HCT116 (cell line): ENCODE measurements around the gene ILDR1. TPM values are rescaled to one million over a fixed set of nuclear protein-coding genes. Genes with fewer than 3 reads are reported as not detected.

Experiments
- ATAC-seq: fragments of 200-7000 bp; cut with Tn5 transposase; 2 replicates; pipeline ENCODE4 v1.9.1; 2020; ENCODE audit warnings: mild to moderate bottlenecking, moderate library complexity
- BruUV-seq: library from RNA; stranded (reverse); fragments of 400-500 nt; replicated peaks from 2 replicates; lab custom pipeline; 2021; lab: Mats Ljungman, UMichigan
- CTCF ChIA-PET: fragments of 300-600 bp; sonication (Branson Sonifier 250); formaldehyde crosslinking; loops from one replicate; lab custom pipeline; 2021; ENCODE audit warnings: antibody characterized with exemption; lab: Charles Lee
- POLR2A ChIA-PET: fragments of 300-600, 350-600 bp; sonication (Branson Sonifier 250); formaldehyde crosslinking; loops from one replicate; lab custom pipeline; 2021; ENCODE audit warnings: antibody characterized with exemption; lab: Charles Lee
- RAD21 ChIA-PET, 2 experiments: fragments of 300-600 bp; sonication (Branson Sonifier 250); formaldehyde crosslinking; loops; one replicate each; lab custom pipeline; 2023; ENCODE audit warnings: low total read pairs in 2 of 2; ENCODE audit not compliant: uncharacterized antibody in 2 of 2, unreplicated experiment in 2 of 2, low non-redundant PET in 1 of 2; lab: Charles Lee
- DNase-seq: peaks from one replicate; pipeline ENCODE4 v3.0.0-alpha.2; 2010; ENCODE audit warnings: low read depth, low spot score
- H2AFZ ChIP-seq: fragments of 200-600 bp; shearing (Covaris generic), sonication (generic); 2 replicates; pipeline ENCODE4 v1.6.1; 2017; ENCODE audit warnings: low read depth, mixed run types, mixed read lengths, antibody characterized with exemption, low read length; ENCODE audit not compliant: poor library complexity, severe bottlenecking
- H3K27ac ChIP-seq: 2 replicates; pipeline ENCODE4 v1.5.1; 2012; ENCODE audit warnings: low read depth, low read length
- H3K27me3 ChIP-seq: fragments of 200-600 bp; sonication (generic); 2 replicates; pipeline ENCODE4 v1.6.1; 2016; ENCODE audit warnings: mixed run types, low read length, mixed read lengths; ENCODE audit not compliant: insufficient read depth
- H3K36me3 ChIP-seq, 2 experiments: fragments of 200-500 bp in 1 of 2; fragments of 200-600 bp in 1 of 2; sonication (Bioruptor generic) in 1 of 2; sonication (generic) in 1 of 2; 2 replicates each; pipeline versions ENCODE4 v1.5.1 to v1.6.1; 2014 to 2016; ENCODE audit warnings: low read length in 2 of 2, inconsistent platforms in 1 of 2, mixed read lengths in 1 of 2, mixed run types in 1 of 2; ENCODE audit not compliant: insufficient read depth in 2 of 2, control insufficient read depth in 1 of 2
- H3K4me1 ChIP-seq, 2 experiments: fragments of 200-600 bp in 1 of 2; sonication (generic) in 1 of 2; 2 replicates each; pipeline versions ENCODE4 v1.5.1 to v1.6.1; 2012 to 2017; ENCODE audit warnings: low read length in 2 of 2, inconsistent platforms in 1 of 2, mild to moderate bottlenecking in 1 of 2, mixed read lengths in 1 of 2, mixed run types in 1 of 2, moderate library complexity in 1 of 2; ENCODE audit not compliant: insufficient read depth in 2 of 2, control insufficient read depth in 1 of 2
- H3K4me2 ChIP-seq: fragments of 200-600 bp; sonication (generic); 2 replicates; pipeline ENCODE4 v1.6.1; 2017; ENCODE audit warnings: mixed run types, low read length, mixed read lengths
- H3K4me3 ChIP-seq, 2 experiments: fragments of 200-600 bp in 1 of 2; sonication (generic) in 1 of 2; replicated peaks in 1 of 2; 2 replicates each; pipeline ENCODE4 v1.5.1; 2011 to 2016; ENCODE audit warnings: low read length in 2 of 2, control low read depth in 1 of 2, low read depth in 1 of 2, mild to moderate bottlenecking in 1 of 2, mixed read lengths in 1 of 2, mixed run types in 1 of 2
- H3K79me2 ChIP-seq: fragments of 200-600 bp; sonication (generic); 2 replicates; pipeline ENCODE4 v1.6.1; 2017; ENCODE audit warnings: mild to moderate bottlenecking, mixed run types, low read length, moderate library complexity, mixed read lengths; ENCODE audit not compliant: insufficient read depth
- H3K9ac ChIP-seq: fragments of 200-600 bp; sonication (generic); 2 replicates; pipeline ENCODE4 v1.6.1; 2016; ENCODE audit warnings: low read length, mixed read lengths
- H3K9me2 ChIP-seq: fragments of 200-600 bp; sonication (generic), shearing (Covaris generic); 2 replicates; pipeline ENCODE4 v1.6.1; 2017; ENCODE audit warnings: mixed run types, mild to moderate bottlenecking, moderate library complexity; ENCODE audit not compliant: insufficient read depth
- H3K9me3 ChIP-seq, 2 experiments: fragments of 200-500 bp in 1 of 2; fragments of 200-600 bp in 1 of 2; sonication (Bioruptor generic) in 1 of 2; sonication (generic) in 1 of 2; 2 replicates each; pipeline ENCODE4 v1.6.1; 2014 to 2017; ENCODE audit warnings: low read length in 2 of 2, mixed read lengths in 2 of 2, inconsistent platforms in 1 of 2, low read depth in 1 of 2, mild to moderate bottlenecking in 1 of 2, mixed run types in 1 of 2, moderate library complexity in 1 of 2; ENCODE audit not compliant: control insufficient read depth in 1 of 2, insufficient read depth in 1 of 2
- H4K20me1 ChIP-seq: fragments of 200-600 bp; sonication (generic), shearing (Covaris generic); 2 replicates; pipeline ENCODE4 v1.6.1; 2017; ENCODE audit warnings: mixed run types, mild to moderate bottlenecking, moderate library complexity; ENCODE audit not compliant: insufficient read depth
- EZH2 ChIP-seq: fragments of 200-600 bp; sonication (generic); IDR thresholded peaks from 2 replicates; pipeline ENCODE4 v1.6.1; 2017; ENCODE audit warnings: antibody characterized with exemption, mixed run types
- EZH2phosphoT487 ChIP-seq: fragments of 200-600 bp; IDR thresholded peaks from 2 replicates; pipeline ENCODE4 v1.6.1; 2018; ENCODE audit warnings: antibody characterized with exemption, borderline replicate concordance
- POLR2AphosphoS5 ChIP-seq: IDR thresholded peaks from 2 replicates; pipeline ENCODE4 v1.6.1; 2011; ENCODE audit warnings: mild to moderate bottlenecking, low read depth, low read length, moderate library complexity
- RAD21 ChIP-seq: IDR thresholded peaks from 2 replicates; pipeline ENCODE4 v1.6.1; 2012; ENCODE audit warnings: low read depth, mild to moderate bottlenecking
- REST ChIP-seq: IDR thresholded peaks from 2 replicates; pipeline ENCODE4 v1.6.1; 2012; ENCODE audit warnings: low read depth
- YY1 ChIP-seq: IDR thresholded peaks from 2 replicates; pipeline ENCODE4 v1.6.1; 2011; ENCODE audit warnings: low read length, low read depth, moderate library complexity, mild to moderate bottlenecking; ENCODE audit not compliant: insufficient replicate concordance; ENCODE audit errors: extremely low read depth
- ZFX ChIP-seq: fragments of 450-650 bp; IDR thresholded peaks from 2 replicates; pipeline ENCODE4 v1.6.1; 2017
- ZNF274 ChIP-seq: fragments of 200-500 bp; sonication (Bioruptor generic); IDR thresholded peaks from 2 replicates; pipeline ENCODE4 v1.6.1; 2014; ENCODE audit warnings: mild to moderate bottlenecking, low read depth, low read length, inconsistent platforms
- intact Hi-C: fragments of 100-400 bp; cut with micrococcal nuclease; formaldehyde crosslinking; loops from 2 replicates; pipeline ENCODE4 v1.10.0; 2022
- total RNA-seq: library from RNA; stranded (reverse); gene quantifications from one replicate; pipeline ENCODE4 v1.2.1, GENCODE V29; 2021; ENCODE audit not compliant: unreplicated experiment
- TF ChIP-seq, protein P1 (sequence below): IDR thresholded peaks from 2 replicates; pipeline ENCODE4 v1.6.1; 2012

Gene ILDR1
- total RNA-seq, 1 experiment from 2014 or later, result 2.9 TPM

GRCh38 chr3:122067214-122067550 lies 45.1 kb upstream of the ILDR1 start:
- Histone ChIP-seq H3K4me2 (no peak overlapping the region), H3K36me3 (no peaks in the 10 kb centered on the region), H3K27ac (no peak overlapping the region), H3K4me3 (no peak overlapping the region), H3K9me3 (no peaks in the 10 kb centered on the region), H3K9me2 (no peaks in the 10 kb centered on the region), H4K20me1 (no peaks in the 10 kb centered on the region), H3K27me3 (no peaks in the 10 kb centered on the region), H3K9ac (no peak overlapping the region), H2AFZ (no peak overlapping the region)
- ChIA-PET POLR2A (no interaction called here), RAD21 (no interaction called here), CTCF (no interaction called here)
- ATAC-seq, result no peak
- DNase-seq, result no peak
- intact Hi-C loops, result no loop called here
- BruUV-seq, result no TSS peak
- TF ChIP-seq ZFX, result no peak
- TF ChIP-seq ZNF274, result no peak
- no peak for TF ChIP-seq YY1
- no peak for TF ChIP-seq RAD21
- TF ChIP-seq POLR2AphosphoS5, result no peak
- no peak for TF ChIP-seq EZH2phosphoT487
- no peak for TF ChIP-seq EZH2
- TF ChIP-seq, all 23 proteins: peak for 0
- Histone ChIP-seq H3K4me1 (no peaks in the 10 kb centered on the region), H3K79me2 (no peaks in the 10 kb centered on the region)

GRCh38 chr3:122066331-122067213 lies 44.5 kb upstream of the ILDR1 start:
- Histone ChIP-seq H3K27ac (no peak overlapping the region), H3K36me3 (no peaks in the 10 kb centered on the region), H3K79me2 (no peaks in the 10 kb centered on the region), H4K20me1 (no peaks in the 10 kb centered on the region), H3K27me3 (no peaks in the 10 kb centered on the region), H3K4me1 (no peaks in the 10 kb centered on the region), H3K4me3 (no peak overlapping the region), H3K9ac (no peak overlapping the region), H3K4me2 (no peak overlapping the region), H3K9me2 (no peaks in the 10 kb centered on the region), H3K9me3 (no peaks in the 10 kb centered on the region), H2AFZ (no peak overlapping the region)
- CTCF ChIA-PET, result no interaction called here
- no TSS peak for BruUV-seq
- TF ChIP-seq REST, result no peak
- TF ChIP-seq, protein P1, sequence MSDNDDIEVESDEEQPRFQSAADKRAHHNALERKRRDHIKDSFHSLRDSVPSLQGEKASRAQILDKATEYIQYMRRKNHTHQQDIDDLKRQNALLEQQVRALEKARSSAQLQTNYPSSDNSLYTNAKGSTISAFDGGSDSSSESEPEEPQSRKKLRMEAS, result no peak
- no peak for TF ChIP-seq ZFX
- TF ChIP-seq EZH2, result no peak
- no peak for TF ChIP-seq YY1
- POLR2A ChIA-PET, result no interaction called here
- RAD21 ChIA-PET, result no interaction called here
- no peak for ATAC-seq
- no peak for DNase-seq
- intact Hi-C loops, result no loop called here
